NCI-H1417 treated with DMSO at 0.1 percent for 48 hours (cell line): Measurements from ENCODE around the gene BOK.
"Not testable (repeated sequence)": the region's sequence is repeated elsewhere in the genome, so short reads cannot be mapped to it uniquely, and the experiment has no call there.

ENCODE experiments used
- DNase-seq: peaks from one replicate; lab custom pipeline; 2025; lab: John Stamatoyannopoulos, UW

Gene BOK

DNA sequence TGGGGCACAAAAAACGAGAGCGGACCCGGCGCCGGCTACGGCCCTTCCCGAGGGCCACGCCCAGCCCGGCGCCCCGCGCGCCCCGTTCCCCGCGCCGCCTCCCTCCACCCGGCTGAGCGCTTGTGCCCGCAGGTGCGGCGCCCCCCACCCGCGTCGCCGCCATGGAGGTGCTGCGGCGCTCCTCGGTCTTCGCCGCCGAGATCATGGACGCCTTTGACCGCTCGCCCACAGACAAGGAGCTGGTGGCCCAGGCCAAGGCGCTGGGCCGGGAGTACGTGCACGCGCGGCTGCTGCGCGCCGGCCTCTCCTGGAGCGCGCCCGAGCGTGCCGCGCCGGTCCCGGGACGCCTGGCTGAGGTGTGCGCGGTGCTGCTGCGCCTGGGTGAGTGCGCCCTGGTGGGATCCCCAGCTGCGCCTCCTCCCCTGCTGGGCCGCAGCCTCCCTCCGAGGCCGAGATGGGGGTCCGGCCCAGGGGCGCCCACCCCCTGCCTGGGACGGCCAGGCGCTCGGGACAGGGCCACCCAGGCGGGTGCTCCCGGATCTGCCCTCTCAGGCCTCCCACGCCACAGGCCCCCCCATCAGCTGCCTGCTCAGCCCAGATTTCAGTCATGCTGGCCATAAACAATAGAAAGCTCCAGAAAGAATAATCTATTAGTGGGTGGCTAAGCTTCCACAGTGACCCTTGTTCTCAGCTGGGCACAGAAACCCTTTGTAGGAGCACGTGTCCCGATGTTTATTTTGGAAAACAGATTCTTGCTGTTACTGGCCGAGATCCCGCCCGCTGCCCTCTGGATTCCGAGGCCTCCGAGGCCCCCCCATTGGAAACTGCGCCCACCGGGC lies 997 bp downstream of the BOK start:
- no peak for DNase-seq

DNA sequence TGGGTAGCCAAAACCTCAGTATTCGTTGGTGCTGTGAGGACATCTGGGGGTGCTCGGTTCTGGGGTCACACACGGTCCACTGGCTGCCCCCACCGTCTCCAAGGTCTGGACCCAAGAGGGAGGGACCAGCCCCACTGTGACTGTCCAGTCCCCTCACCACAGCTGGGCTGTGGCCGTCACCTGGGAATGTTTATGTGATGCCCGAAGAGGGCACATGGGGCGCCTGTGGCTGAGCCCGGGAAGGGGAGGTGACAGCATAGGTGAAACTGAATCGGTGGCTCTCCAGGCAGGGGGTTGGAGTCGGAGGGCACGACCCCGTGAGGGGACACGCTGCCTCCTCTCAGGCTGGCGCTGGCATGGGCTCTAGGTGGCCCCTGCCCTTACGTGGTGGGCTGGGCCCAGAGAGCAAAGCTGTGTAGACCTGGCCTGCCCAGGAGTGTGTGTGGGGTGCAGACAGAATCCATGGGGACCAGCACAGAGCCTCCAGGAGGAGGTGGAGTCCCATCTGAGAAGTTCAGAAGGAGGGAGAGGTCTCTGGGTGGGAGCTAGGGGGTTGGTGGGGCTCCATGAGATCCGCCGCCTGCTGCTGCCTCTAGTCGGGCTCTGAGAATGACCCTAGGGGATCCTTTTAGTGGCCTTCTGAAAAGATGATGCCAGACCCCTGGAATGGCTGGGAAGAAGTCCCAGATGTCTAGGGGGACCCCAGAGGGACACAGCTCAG lies 1.8 kb downstream of the BOK start:
- no peak for DNase-seq

DNA sequence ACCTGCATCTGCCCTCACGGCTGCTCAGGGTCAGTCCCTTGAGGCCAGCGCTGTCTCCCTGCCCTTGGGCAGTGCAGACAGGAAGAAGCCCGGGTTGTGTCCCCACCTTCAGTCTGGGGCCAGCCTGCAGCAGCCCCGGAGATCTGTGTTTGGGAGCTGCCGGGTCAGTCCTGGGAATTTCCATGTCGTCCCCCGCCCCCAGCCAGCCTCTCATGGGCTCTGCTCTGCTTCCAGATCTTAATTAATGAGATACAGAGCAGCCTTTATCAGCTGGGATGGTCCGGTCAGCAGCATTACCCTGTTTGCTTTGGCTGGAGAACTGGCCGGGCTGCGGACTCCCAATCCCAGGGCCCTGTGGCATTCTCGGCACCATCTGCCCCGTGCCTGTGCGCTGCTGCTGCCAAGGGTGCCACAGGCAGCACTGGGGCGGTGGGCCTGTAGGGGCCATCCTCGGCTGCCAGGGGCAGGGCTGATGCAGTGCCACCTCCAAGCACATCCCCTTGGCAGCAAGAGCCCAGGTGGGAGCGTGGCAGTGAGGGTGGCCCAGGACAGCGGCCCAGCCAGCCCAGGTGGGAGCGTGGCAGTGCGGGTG lies 2.4 kb downstream of the BOK start:
- DNase-seq, result no peak

DNA sequence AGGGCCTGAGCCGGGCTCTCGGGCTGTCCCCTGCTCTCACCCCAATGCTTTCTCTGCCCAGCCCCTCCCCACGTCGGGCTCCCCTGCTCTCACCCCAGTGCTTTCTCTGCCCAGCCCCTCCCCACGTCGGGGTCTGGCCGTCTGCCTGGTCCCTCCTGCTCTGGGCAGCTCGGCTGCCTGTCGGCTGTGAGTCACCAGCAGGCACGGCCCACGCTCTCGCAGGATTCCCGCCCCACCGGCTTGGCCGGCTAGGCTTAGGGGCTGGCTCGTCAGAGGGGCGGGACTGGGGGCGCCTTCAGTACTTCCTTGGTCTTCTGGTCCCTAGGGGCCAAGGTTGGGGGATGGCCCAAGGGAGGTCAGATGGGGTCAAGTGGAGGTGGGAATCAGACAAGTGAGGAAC lies 3.3 kb downstream of the BOK start:
- no peak for DNase-seq

DNA sequence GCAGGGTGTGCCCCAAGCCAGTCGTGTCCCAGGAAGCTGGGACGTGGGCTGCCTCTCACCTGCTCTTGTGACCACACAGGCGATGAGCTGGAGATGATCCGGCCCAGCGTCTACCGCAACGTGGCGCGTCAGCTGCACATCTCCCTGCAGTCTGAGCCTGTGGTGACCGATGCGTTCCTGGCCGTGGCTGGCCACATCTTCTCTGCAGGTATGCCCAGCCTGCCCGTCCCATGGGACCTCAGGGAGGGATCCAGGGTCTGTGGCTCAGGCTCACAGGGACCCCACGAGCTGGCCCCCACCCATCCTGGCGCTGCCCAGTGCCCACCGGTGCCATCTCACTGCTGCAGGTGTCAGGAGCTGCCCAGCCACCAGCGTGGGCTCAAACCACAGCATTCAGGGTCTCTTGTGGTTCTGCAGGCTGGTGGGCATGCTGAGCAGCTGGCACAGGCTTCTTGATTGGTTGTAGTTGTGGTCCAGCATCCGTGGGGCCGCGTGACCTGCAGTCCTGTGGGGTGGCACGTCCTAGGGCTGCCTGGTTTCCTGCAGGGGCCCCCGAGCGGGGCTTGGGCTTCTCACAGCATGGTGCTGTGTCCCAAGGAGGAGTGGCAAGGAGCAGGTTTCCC lies 3.8 kb downstream of the BOK start:
- DNase-seq, result no peak

DNA sequence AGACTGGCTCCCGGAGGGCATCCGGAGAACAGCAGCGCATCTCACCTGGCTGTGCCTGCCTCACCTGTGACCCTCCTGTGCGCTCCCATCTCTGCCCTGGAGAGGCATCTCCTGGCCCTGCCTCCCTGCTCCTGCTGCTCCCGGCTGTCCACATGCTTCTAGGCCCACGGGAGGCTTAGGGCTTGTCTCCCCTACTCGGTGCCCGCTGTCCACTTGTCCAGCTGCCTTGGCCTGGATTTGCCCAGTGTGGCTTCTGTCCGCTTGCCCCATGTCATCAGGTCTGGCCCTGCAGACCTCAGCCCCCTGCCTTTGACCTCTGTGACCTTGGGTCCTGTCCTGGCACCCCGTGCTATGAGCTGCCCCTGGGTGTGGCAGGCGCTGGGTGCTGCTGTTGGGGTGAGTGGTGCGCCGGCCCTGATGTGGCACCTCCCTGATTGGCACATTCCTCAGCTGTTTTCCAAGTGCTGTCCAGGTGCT lies 4.5 kb downstream of the BOK start:
- DNase-seq, result no peak

DNA sequence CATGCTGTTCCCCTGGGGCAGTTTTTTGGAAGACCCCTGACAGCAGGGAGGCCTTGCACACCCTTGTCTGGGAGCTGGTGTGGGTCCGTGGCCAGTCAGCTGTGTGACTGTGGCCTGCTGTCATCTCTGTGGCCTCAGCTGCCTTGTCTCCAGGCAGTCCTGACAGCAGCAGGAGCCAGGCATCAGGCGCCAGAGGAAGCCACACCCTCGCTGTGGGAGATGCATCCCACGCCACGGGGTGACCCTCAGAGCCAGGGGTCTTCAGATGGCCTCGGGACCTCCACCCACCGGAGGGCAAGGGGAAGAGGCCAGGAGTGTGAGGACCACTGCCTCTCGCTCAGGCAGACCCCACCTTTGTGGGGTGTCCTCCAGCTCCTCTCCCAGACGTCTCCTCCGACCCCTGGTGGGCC lies 5.0 kb downstream of the BOK start:
- no peak for DNase-seq

DNA sequence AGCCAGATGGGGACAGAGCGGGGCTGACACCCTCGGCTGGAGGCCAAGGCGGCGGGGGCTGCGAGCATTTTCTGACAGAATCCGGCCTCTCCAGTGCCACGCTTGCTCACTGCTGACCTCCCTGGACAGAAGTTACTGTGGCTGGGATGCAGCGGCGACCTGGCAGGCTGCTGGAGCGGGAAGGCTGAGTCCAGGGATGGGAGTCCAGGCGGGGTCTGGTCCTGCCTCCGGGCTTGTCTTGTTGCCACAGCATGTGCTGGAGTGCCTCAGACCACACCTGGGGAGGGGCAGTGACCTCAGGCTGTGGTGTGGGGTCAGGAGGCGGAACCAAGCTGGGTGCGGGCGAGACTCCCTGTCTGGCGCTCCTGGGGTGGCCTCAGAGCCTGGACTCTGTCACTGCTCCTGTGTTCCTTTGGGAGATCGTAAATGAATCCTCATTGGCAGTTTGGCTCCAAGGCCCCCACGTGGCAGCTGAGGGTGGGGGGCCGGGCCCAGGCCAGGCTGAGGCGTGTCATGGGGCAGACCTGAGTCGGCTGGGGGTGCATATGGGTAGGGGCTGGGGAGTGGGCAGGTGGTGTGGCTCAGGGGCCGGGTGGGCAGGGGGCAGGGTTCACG lies 5.5 kb downstream of the BOK start:
- DNase-seq, result no peak

DNA sequence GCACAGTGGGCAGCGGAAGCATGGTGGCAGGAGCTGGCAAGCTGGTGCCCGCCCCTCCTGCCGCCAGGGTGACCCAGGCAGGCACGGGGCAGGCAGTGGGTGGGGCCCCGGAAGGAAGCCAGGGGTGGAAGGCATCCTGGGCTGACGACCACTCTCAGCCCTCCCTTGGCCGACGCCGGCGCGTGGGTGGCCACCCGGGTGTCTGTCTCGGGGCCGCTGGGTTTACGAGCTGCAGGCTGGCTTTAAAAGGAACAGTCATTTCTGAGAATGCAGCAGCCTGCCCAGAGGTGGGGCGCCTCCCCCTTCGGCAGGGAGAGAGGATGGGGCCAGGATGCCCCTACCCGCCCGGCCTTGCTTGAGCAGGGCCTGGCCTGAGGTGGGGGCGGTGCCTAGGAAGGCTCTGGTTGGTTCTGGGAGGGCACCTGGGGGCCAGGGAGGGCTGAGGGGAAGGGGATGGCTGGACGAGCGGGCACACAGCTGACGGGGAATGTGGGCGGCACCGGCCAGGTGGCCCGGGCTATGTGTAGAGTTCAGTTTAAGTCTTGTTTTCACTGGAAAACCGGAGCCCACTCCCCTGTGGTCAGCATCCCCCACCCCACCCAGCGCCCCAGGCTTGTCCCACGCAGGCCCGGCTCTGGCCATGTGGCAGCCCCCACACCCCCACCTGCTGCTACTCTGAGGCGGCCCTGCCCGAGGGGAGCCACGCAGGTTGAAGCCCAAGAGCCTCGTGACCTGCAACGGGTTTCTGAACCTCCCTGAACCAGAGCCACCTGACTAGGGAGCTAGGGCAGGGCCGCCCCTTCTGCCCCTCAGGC lies 6.3 kb downstream of the BOK start:
- no peak for DNase-seq

DNA sequence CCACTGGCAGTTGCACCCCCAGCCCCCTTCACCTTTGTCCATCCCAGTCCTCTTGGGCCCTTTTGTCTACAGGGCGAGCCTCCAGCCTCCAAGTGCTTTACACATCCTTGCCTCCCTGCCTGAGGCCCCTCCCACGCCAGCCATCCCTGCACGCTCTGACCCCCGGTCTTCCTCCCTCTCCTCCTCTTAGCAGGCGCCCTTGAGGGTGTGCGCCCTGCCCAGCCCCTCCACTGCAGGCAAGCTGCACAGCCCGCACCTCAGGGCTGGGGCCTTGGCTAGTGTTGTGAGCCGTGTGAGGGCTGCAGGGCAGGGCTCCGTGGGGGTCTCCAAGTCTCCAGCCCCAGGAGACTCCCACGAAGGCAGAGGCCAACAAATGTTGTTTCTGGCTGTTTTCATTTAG lies 6.9 kb downstream of the BOK start:
- no peak for DNase-seq

DNA sequence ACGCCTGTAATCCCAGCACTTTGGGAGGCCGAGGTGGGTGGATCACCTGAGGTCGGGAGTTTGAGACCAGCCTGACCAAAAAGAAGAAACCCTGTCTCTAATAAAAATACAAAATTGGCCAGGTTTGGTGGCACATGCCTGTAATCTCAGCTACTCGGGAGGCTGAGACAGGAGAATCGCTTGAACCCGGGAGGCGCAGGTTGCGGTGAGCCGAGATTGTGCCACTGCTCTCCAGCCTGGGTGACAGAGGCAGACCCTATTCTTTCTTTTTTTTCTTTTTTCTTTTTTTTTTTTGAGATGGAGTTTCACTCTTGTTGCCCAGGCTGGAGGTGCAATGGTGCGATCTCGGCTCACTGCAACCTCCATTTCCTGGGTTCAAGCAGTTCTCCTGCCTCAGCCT lies 7.5 kb downstream of the BOK start:
- not testable (repeated sequence) for DNase-seq

DNA sequence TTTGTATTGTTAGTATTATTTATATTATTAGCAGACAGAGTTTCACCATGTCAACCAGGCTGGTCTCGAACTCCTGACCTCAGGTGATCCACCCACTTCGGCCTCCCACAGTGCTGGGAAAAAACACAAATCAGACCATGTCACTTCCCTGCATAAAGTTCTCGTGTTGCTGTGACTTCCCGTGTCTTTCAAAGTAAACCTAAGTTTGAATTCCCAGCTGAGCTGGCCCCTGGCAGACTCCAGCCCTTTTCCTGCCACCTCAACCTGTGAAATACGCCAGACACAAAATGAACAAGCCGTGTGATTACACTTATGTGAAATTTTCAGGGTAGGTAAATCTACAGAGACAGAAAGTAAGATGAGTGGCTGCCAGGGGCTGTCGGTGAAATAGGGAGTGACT lies 7.9 kb downstream of the BOK start:
- DNase-seq, result no peak

DNA sequence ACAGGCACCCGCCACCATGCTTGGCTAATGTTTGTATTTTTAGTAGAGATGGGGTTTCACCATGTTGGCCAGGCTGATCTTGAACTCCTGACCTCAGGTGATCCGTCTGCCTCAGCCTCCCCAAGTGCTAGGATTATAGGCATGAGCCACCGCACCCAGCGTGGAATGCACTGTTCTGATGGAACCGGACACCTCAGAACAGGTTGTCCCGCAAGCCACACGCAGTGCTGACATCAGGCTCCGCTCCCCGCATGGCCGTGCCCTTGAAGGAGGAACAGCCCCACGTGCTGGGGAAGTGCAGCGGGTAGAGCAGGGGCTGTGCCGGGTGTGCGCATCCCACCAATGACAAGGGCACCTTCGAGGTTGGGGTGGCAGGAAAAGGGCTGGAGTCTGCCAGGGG lies 8.7 kb downstream of the BOK start:
- not testable (repeated sequence) for DNase-seq

DNA sequence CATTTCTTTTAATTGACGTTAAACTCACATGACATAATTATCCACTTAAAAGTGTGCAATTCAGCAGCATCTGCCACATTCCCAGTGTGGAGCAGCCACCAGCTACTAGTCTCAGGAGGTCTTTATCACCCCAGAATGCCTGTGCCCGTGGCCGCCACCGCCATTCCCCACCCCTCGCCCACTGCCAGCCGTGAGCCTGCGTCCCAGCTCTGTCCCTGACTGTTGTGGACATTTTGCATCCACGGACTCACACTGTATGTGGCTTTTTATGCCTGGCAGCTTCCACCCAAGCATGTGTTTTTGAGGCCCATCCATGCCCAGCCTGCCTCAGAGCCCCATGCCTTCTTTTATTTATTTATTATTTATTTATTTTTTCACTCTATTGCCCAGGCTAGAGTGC lies 9.2 kb downstream of the BOK start:
- DNase-seq, result no peak

DNA sequence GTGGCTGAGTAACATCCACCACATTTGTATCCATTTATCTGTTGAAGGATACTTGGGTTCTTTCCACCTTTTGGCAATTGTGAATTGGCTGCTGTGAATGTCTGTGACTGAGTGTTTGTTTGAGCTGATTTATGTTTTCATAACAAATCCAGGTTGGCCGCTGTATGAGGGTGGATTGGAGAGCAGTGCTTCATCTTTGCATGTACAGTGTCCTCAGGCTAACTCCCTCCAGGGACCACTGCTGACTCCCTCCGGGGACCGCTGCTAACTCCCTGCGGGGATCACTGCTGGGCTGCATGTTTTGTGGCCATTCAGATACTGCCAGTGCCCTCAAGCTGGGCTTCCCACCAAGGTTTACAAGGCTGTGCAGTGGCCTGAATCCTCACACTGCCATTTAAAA lies 10.2 kb downstream of the BOK start:
- DNase-seq, result no peak

DNA sequence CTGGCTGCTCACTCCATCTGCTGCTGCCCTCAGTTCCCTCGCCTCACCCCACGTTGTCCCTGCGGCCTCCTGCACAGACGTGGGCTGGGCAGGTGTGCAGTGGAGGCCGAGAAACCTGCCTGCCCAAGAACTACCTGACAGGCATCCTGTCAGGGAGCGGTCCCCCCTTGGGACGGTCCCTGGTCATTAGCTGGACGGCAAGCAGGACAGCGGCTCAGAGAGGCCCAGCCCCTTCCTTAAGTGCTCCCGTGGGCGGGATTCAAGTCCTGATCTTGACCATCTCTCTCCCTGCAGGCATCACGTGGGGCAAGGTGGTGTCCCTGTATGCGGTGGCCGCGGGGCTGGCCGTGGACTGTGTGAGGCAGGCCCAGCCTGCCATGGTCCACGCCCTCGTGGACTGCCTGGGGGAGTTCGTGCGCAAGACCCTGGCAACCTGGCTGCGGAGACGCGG lies 11.3 kb downstream of the BOK start:
- no peak for DNase-seq

DNA sequence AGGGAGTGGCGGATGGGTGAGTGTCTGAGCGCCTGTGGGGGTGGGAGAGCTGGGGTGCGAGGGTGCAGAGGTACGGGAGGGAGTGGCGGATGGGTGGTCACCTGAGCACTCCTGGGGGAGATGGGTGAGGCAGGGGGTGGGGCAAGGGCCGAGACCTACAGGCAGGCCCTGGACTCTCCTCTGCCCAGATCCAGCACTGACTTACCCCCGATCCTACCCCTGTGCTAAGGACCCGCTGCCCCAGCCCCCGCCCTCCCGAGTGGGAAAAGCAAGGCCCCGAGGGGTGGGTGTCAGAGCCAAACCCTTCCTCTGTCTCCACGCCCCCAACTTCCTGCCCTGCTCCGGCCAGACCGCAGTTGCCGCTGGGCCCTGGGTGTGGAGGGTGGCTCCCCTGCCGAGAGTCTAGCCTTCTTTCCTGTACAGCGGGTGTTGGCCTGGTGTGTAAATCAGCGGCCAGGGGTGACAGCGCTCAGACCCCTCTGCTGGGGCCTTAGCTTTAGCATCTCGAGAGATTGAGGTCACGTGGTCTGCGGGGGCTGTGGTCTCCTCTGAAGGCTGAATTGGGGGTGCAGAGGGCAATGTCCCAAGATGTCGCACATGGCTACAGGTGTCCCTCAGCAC lies 12.5 kb downstream of the BOK start:
- DNase-seq, result no peak

DNA sequence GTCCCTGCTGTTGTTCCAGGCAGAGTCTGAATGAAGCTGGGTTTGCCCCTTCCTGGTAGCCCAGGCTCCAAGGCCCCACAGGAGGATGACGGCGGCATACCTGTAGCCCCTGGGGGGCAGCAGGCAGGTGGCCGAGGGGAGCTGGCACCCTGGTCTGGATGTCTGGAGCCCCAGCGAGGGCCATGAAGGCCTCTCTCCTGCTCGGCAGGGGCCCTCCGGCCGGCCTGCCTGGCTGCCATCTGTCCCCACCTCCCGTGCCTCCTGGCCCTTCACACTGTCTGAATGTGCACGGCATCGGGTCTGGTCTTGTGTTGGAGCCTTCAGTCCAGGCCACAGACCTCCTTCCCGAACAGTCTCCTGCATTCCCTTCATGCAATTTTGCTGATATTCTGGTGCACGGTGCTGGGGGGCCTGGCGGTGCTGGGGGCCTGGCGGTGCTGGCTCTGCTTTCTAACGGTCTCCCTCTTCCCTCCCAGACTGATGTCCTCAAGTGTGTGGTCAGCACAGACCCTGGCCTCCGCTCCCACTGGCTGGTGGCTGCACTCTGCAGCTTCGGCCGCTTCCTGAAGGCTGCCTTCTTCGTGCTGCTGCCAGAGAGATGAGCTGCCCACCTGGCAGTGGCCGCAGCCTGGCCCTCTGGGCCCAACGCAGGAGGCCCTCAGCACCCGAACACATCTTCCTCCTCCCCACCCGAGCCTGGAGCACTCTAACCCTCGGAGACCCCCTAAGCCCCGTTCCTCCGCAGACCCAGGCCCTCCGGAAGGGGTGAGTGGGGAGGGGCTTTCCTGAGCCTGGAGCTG lies 13.5 kb downstream of the BOK start:
- no peak for DNase-seq

DNA sequence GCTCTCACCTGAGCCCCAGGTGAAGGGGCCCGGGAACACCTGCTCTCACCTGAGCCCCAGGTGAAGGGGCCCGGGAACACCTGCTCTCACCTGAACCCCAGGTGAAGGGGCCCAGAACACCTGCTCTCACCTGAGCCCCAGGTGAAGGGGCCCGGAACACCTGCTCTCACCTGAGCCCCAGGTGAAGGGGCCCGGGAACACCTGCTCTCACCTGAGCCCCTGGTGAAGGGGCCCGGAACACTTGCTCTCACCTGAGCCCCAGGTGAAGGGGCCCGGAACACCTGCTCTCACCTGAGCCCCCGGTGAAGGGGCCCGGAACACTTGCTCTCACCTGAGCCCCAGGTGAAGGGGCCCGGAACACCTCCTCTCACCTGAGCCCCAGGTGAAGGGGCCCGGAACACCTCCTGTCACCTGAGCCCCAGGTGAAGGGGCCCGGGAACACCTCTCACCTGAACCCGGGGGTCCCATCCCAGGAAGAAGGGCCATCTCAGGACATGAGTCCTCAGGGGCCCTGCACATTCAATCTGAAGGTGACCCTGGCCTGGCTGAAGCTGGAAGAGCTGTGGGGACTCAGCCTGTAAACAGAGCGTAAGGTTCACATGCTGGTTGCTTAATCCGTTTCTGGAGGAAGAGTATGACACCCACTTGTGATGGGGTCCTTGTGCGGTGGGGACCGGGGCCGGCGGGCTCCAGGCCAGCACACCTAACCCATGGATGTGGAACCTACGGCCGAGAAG lies 14.5 kb downstream of the BOK start:
- not testable (repeated sequence) for DNase-seq
